WTC11 (cell line): ENCODE data around the gene KSR1. TPM values are rescaled to one million over a fixed set of nuclear protein-coding genes. Genes with fewer than 3 reads are reported as not detected.

ENCODE experiments used
- ATAC-seq: fragments of 200-7000 bp; cut with Tn5 transposase; 2 replicates; pipeline ENCODE4 v1.10.0; 2021; ENCODE audit warnings: mild to moderate bottlenecking, moderate library complexity
- CTCF ChIA-PET: fragments of 300-600 bp; sonication (Branson Sonifier 250); formaldehyde crosslinking; loops from one replicate; lab custom pipeline; 2021; ENCODE audit warnings: antibody characterized with exemption; lab: Charles Lee
- POLR2A ChIA-PET: fragments of 350-600 bp; sonication (Branson Sonifier 250); formaldehyde crosslinking; loops from one replicate; lab custom pipeline; 2021; ENCODE audit warnings: antibody characterized with exemption; lab: Charles Lee
- DNase-seq: peaks from one replicate; pipeline ENCODE4 v3.0.0; 2021; ENCODE audit warnings: low spot score
- H3K27ac Mint-ChIP-seq: 2 replicates; pipeline ENCODE4 v1.8.0; 2021; ENCODE audit warnings: mixed read lengths
- H3K27me3 Mint-ChIP-seq: 2 replicates; pipeline ENCODE4 v1.8.0; 2021; ENCODE audit warnings: low read depth, mild to moderate bottlenecking, moderate library complexity, mixed read lengths
- H3K36me3 Mint-ChIP-seq: 2 replicates; pipeline ENCODE4 v1.8.0; 2021; ENCODE audit warnings: mixed read lengths
- H3K4me1 Mint-ChIP-seq: 2 replicates; pipeline ENCODE4 v1.8.0; 2022; ENCODE audit warnings: mixed read lengths
- H3K4me3 Mint-ChIP-seq: 2 replicates; pipeline ENCODE4 v1.8.0; 2021; ENCODE audit warnings: mild to moderate bottlenecking, moderate library complexity, mixed read lengths
- H3K9me3 Mint-ChIP-seq: 2 replicates; pipeline ENCODE4 v1.8.0; 2021; ENCODE audit warnings: mixed read lengths
- CTCF ChIP-seq: fragments of 200-600 bp; IDR thresholded peaks from 2 replicates; pipeline ENCODE4 v1.8.0; 2022; ENCODE audit warnings: antibody characterized with exemption
- E2F4 ChIP-seq: sonication (generic); formaldehyde crosslinking; IDR thresholded peaks from 2 replicates; pipeline ENCODE4 v1.8.1; 2022; ENCODE audit warnings: low read depth, mild to moderate bottlenecking, moderate library complexity, missing genetic modification reagents, borderline replicate concordance
- GTF2I ChIP-seq: fragments of 250-450 bp; sonication (Bioruptor Pico); conservative IDR thresholded peaks from 2 replicates; pipeline ENCODE4 v1.4.0; 2021; ENCODE audit warnings: mild to moderate bottlenecking
- JAZF1 ChIP-seq: fragments of 250-450 bp; sonication (Bioruptor Pico); IDR thresholded peaks from 2 replicates; pipeline ENCODE4 v1.9.0; 2021; ENCODE audit warnings: moderate library complexity, mild to moderate bottlenecking, inconsistent platforms
- NFYB ChIP-seq: sonication (generic); formaldehyde crosslinking; conservative IDR thresholded peaks from 2 replicates; pipeline ENCODE4 v1.8.0; 2022; ENCODE audit warnings: low read depth, missing genetic modification reagents
- SMAD3 ChIP-seq: sonication (generic); formaldehyde crosslinking; IDR thresholded peaks from 2 replicates; pipeline ENCODE4 v1.8.0; 2022; ENCODE audit warnings: missing genetic modification reagents, mild to moderate bottlenecking, borderline replicate concordance
- SOX15 ChIP-seq: fragments of 250-450 bp; sonication (Bioruptor Pico); IDR thresholded peaks from 2 replicates; pipeline ENCODE4 v1.9.0; 2021; ENCODE audit warnings: mild to moderate bottlenecking
- ZNF121 ChIP-seq: sonication (generic); formaldehyde crosslinking; IDR thresholded peaks from 2 replicates; pipeline ENCODE4 v1.8.0; 2023; ENCODE audit warnings: missing genetic modification reagents
- ZNF281 ChIP-seq: sonication (generic); formaldehyde crosslinking; IDR thresholded peaks from 2 replicates; pipeline ENCODE4 v1.8.0; 2023; ENCODE audit warnings: mild to moderate bottlenecking, missing genetic modification reagents
- ZNF317 ChIP-seq: sonication (generic); formaldehyde crosslinking; IDR thresholded peaks from 2 replicates; pipeline ENCODE4 v1.8.1; 2023; ENCODE audit warnings: low read depth, mild to moderate bottlenecking, moderate library complexity, missing genetic modification reagents, borderline replicate concordance
- ZNF416 ChIP-seq: fragments of 250-450 bp; sonication (Bioruptor Pico); IDR thresholded peaks from 2 replicates; pipeline ENCODE4 v1.9.0; 2021; ENCODE audit warnings: mild to moderate bottlenecking, inconsistent platforms
- total RNA-seq: library from RNA; stranded (reverse); gene quantifications from 3 replicates; pipeline ENCODE4 v1.2.3, GENCODE V29; 2021
- TF ChIP-seq, protein P1 (sequence below): sonication (generic); formaldehyde crosslinking; IDR thresholded peaks from 2 replicates; pipeline ENCODE4 v1.8.1; 2022; ENCODE audit warnings: mild to moderate bottlenecking, moderate library complexity, missing genetic modification reagents
- TF ChIP-seq, protein P2 (sequence below): fragments of 250-450 bp; sonication (Bioruptor Pico); conservative IDR thresholded peaks from 2 replicates; pipeline ENCODE4 v1.9.0; 2021; ENCODE audit warnings: mild to moderate bottlenecking

KSR1 gene
- total RNA-seq, 1 experiment from 2014 or later: 45.5 TPM

GRCh38 chr17:27568811-27569210 lies 112.6 kb downstream of the KSR1 start:
- no peak overlapping the region for H3K27ac Mint-ChIP-seq
- no peak for DNase-seq
- ChIA-PET CTCF (interaction anchor here (0.7 to 3.0 kb wide), 9 partner anchors 9 to 132 kb away, joined by 3 to 12 read pairs (median 5); partner anchors contain the start of gene KSR1), POLR2A (no interaction called here)
- TF ChIP-seq ZNF317 (no peak), E2F4 (no peak), ZNF281 (no peak), NFYB (CRISPR knock-in tag) (no peak), SMAD3 (CRISPR knock-in tag) (no peak), JAZF1 (no peak), ZNF121 (CRISPR knock-in tag) (no peak)
- TF ChIP-seq, protein P1, sequence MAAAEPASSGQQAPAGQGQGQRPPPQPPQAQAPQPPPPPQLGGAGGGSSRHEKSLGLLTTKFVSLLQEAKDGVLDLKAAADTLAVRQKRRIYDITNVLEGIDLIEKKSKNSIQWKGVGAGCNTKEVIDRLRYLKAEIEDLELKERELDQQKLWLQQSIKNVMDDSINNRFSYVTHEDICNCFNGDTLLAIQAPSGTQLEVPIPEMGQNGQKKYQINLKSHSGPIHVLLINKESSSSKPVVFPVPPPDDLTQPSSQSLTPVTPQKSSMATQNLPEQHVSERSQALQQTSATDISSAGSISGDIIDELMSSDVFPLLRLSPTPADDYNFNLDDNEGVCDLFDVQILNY (CRISPR knock-in tag): no peak
- TF ChIP-seq, protein P2, sequence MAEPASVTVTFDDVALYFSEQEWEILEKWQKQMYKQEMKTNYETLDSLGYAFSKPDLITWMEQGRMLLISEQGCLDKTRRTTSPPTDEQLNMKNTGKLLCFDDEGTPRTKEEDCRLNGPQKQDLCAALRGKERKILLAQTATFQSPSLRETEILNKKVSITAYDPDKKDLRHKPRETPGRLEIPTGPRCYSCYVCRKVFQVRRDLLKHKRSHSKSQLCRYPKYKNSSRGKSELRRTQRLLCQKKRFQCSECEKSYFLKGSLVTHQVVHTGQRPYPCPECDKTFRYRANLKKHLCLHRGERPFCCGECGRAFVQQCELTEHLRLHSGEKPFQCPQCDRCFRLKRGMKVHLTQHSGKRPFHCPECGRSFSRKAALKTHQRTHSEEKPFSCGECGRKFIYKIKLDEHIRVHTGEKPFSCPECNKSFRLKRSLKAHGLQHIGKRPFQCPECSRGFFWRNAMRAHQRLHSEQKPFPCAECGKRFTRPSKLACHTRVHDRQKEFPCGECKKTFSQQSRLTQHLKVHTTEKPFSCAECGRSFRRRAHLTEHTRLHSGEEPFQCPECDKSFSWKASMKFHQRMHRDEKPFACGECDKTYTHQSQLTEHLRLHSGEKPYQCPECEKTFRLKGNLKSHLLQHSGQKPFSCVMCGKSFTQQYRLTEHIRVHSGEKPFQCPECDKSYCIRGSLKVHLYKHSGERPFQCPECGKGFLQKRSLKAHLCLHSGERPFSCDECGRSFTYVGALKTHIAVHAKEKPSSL (CRISPR knock-in tag): no peak
- H3K4me1 Mint-ChIP-seq: peaks cover 48% of the 10 kb centered on the region
- H3K27me3 Mint-ChIP-seq: no peaks in the 10 kb centered on the region
- peaks cover 5% of the 10 kb centered on the region; the same call in 1 of the 2 replicates for H3K36me3 Mint-ChIP-seq
- ATAC-seq: no peak
- no peaks in the 10 kb centered on the region; the same call in 1 of the 2 replicates for H3K9me3 Mint-ChIP-seq
- no peak overlapping the region for H3K4me3 Mint-ChIP-seq

- Mint-ChIP-seq H3K27me3 (no peaks in the 10 kb centered on the region), H3K4me1 (peaks cover 53% of the 10 kb centered on the region), H3K36me3 (peaks cover 1% of the 10 kb centered on the region; the same call in 1 of the 2 replicates), H3K27ac (peak overlapping the region; percentile 50), H3K9me3 (no peaks in the 10 kb centered on the region; the same call in 1 of the 2 replicates), H3K4me3 (no peak overlapping the region)
- peak; percentile 94 for ATAC-seq
- DNase-seq: peak; percentile 84
- TF ChIP-seq GTF2I (CRISPR knock-in tag): no peak
- peak; percentile 45 for TF ChIP-seq CTCF
- ChIA-PET CTCF (interaction anchor here (0.7 to 3.0 kb wide), 11 partner anchors 9 to 133 kb away, joined by 3 to 12 read pairs (median 5); partner anchors contain the start of gene KSR1), POLR2A (no interaction called here)
Observed at GRCh38 chr17:27569257-27569722, 113.0 kb downstream of the KSR1 start.

DNA sequence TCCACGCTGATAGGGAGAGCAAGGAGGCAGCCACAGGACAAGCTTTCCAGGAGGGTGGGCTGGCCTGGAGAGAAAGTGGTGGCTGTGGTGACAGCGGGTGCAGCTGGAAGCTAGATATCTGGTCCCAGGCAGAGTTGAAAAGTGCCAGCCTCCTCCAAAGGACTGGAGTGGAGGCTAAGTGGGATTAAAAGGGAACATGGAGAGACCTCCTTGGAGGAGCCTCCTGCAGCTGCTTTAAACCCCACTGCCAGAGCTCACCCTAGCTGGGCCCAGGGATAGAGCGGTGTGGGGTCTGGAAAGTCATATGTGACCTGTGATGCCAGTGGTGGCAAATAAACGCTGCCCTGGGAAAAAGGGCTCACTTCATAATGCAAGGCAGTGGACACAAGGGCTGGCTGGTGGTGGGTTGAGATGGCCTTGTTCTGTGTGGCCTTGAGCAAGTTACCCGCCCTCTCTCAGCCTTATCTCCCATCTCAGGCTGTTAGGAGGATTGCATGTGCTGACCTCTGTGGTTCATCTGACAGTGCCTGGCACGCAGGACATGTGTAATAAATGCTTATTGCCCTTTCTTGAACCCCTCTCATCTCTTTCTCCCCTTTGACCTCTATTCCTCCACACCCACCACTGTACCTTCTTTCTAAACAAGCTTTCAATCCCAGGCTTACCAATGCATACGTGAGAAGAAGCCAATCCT lies 113.8 kb downstream of the KSR1 start:
- H3K27me3 Mint-ChIP-seq: no peaks in the 10 kb centered on the region
- ATAC-seq (no peak), DNase-seq (no peak)
- POLR2A ChIA-PET: no interaction called here
- no peak overlapping the region for H3K4me3 Mint-ChIP-seq
- no peaks in the 10 kb centered on the region for H3K36me3 Mint-ChIP-seq
- peak overlapping the region; percentile 84 for H3K27ac Mint-ChIP-seq
- H3K4me1 Mint-ChIP-seq: peaks cover 61% of the 10 kb centered on the region
- TF ChIP-seq JAZF1: no peak
- no peak for TF ChIP-seq SOX15 (CRISPR knock-in tag)
- TF ChIP-seq ZNF416 (CRISPR knock-in tag): no peak
- TF ChIP-seq, all 79 proteins: peak for 0
- CTCF ChIA-PET: interaction anchor here (0.9 to 2.2 kb wide), 5 partner anchors 10 to 114 kb away, joined by 3 to 10 read pairs (median 5); partner anchors contain the start of gene KSR1
- H3K9me3 Mint-ChIP-seq: no peaks in the 10 kb centered on the region
